ENCODE data around the gene ALDH1A2.

Gene ALDH1A2

GRCh38 chr15:57915827-57916531 lies 149.5 kb downstream of the ALDH1A2 start:
- H3K9me3 ChIP-seq (ENCODE audit: control insufficient read depth, insufficient read depth, low read length) = no peaks in the 10 kb centered on the region
- H3K4me1 ChIP-seq (ENCODE audit: insufficient read depth, low read length) = no peaks in the 10 kb centered on the region
- no peak overlapping the region for H3K9ac ChIP-seq (ENCODE audit: low read depth, low read length)
- H3K36me3 ChIP-seq (ENCODE audit: insufficient read depth, low read length) = no peaks in the 10 kb centered on the region

- no peak overlapping the region for H3K9ac ChIP-seq (ENCODE audit: low read depth, low read length)
- no peaks in the 10 kb centered on the region for H3K4me1 ChIP-seq (ENCODE audit: insufficient read depth, low read length)
- H3K9me3 ChIP-seq (ENCODE audit: control insufficient read depth, insufficient read depth, low read length) = no peaks in the 10 kb centered on the region
- no peaks in the 10 kb centered on the region for H3K36me3 ChIP-seq (ENCODE audit: insufficient read depth, low read length)
Measured at GRCh38 chr15:57914350-57915055, 151.0 kb downstream of the ALDH1A2 start.

- Histone ChIP-seq H3K9ac (ENCODE audit: low read depth, low read length) (no peak overlapping the region), H3K36me3 (ENCODE audit: insufficient read depth, low read length) (no peaks in the 10 kb centered on the region), H3K9me3 (ENCODE audit: control insufficient read depth, insufficient read depth, low read length) (no peaks in the 10 kb centered on the region), H3K4me1 (ENCODE audit: insufficient read depth, low read length) (no peaks in the 10 kb centered on the region)
Measured at GRCh38 chr15:57911247-57911646, 154.3 kb downstream of the ALDH1A2 start.

- no peak overlapping the region for H3K9ac ChIP-seq (ENCODE audit: low read depth, low read length)
- no peaks in the 10 kb centered on the region for H3K36me3 ChIP-seq (ENCODE audit: insufficient read depth, low read length)
- H3K4me1 ChIP-seq (ENCODE audit: insufficient read depth, low read length) = no peaks in the 10 kb centered on the region
- H3K9me3 ChIP-seq (ENCODE audit: control insufficient read depth, insufficient read depth, low read length) = no peaks in the 10 kb centered on the region
Measured at GRCh38 chr15:57910672-57911071, 154.8 kb downstream of the ALDH1A2 start.

GRCh38 chr15:57909388-57909787 lies 156.1 kb downstream of the ALDH1A2 start:
- Histone ChIP-seq H3K9me3 (ENCODE audit: control insufficient read depth, insufficient read depth, low read length) (no peaks in the 10 kb centered on the region), H3K4me1 (ENCODE audit: insufficient read depth, low read length) (no peaks in the 10 kb centered on the region), H3K36me3 (ENCODE audit: insufficient read depth, low read length) (no peaks in the 10 kb centered on the region), H3K9ac (ENCODE audit: low read depth, low read length) (no peak overlapping the region)

- Histone ChIP-seq H3K4me1 (ENCODE audit: insufficient read depth, low read length) (no peaks in the 10 kb centered on the region), H3K36me3 (ENCODE audit: insufficient read depth, low read length) (no peaks in the 10 kb centered on the region), H3K9me3 (ENCODE audit: control insufficient read depth, insufficient read depth, low read length) (no peaks in the 10 kb centered on the region), H3K9ac (ENCODE audit: low read depth, low read length) (no peak overlapping the region)
Measured at GRCh38 chr15:57903626-57904025, 161.9 kb downstream of the ALDH1A2 start.
